OCI-LY7 (cell line): ENCODE results near the gene F2RL2.

Experiments
- CTCF ChIP-seq: fragments of 200-600 bp; sonication (generic); conservative IDR thresholded peaks from 2 replicates; pipeline ENCODE4 v1.5.1; 2014; ENCODE audit warnings: mild to moderate bottlenecking, antibody characterized with exemption, low read length, moderate library complexity, mixed read lengths
- EZH2phosphoT487 ChIP-seq: fragments of 200-600 bp; sonication (generic); IDR thresholded peaks from 2 replicates; pipeline ENCODE4 v1.6.1; 2018; ENCODE audit warnings: low read depth, borderline replicate concordance, mild to moderate bottlenecking, mixed run types, antibody characterized with exemption, low read length, moderate library complexity, mixed read lengths

- TF ChIP-seq CTCF = no peak
- TF ChIP-seq EZH2phosphoT487 = no peak
Measured at GRCh38 chr5:76664079-76664478, 40.9 kb upstream of the F2RL2 start.
